Gastroesophageal sphincter (tissue), 3 donors: Measurements from ENCODE around the gene SREK1.

ENCODE experiments used
- CTCF ChIP-seq, 4 experiments: fragments of 200-600 bp in 2 of 4; fragments of 450-650 bp in 2 of 4; sonication (generic) in 1 of 4; IDR thresholded peaks; one replicate each; pipeline ENCODE4 v1.5.1; 2017 to 2019; ENCODE audit warnings: antibody characterized with exemption in 4 of 4, mild to moderate bottlenecking in 2 of 4, moderate library complexity in 2 of 4
- POLR2A ChIP-seq, 2 donors: fragments of 450-650 bp; IDR thresholded peaks; one replicate each; pipeline ENCODE4 v1.6.1; 2017; ENCODE audit warnings: antibody characterized with exemption in 2 of 2, mild to moderate bottlenecking in 2 of 2, moderate library complexity in 1 of 2

- no peak for TF ChIP-seq CTCF (IDR thresholded peaks at IDR 0.05)
- no peak for TF ChIP-seq POLR2A (IDR thresholded peaks at IDR 0.05)
Observed at GRCh38 chr5:66224274-66224673, 80.2 kb downstream of the SREK1 start.
